ENCODE data around the gene CSAD. TPM values are rescaled to one million over a fixed set of nuclear protein-coding genes. Genes with fewer than 3 reads are reported as not detected.

CSAD gene
- total RNA-seq, 1 experiment from 2014 or later = 11.5 TPM

DNA sequence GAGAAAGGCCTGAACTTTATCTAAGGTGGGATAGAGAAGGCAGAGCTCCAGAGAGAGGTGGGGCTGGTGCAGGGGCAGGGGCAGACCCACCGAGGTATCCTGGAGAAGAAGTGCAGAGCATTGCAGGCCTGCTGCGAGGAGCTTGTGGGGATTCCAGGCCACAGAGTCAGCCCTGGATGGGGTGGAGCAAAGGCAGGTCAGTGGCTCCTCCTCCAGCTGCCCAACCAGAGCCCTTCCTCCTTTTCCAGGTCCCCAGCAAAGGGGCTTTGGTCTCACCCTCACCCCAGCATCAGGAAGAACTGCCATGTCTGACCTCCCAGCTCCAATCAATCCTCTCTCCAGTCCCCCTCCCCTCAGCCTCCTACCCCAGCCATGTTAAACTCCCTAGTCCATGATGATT is 20.1 kb downstream of the CSAD start (continued):
- TF ChIP-seq, protein P1, sequence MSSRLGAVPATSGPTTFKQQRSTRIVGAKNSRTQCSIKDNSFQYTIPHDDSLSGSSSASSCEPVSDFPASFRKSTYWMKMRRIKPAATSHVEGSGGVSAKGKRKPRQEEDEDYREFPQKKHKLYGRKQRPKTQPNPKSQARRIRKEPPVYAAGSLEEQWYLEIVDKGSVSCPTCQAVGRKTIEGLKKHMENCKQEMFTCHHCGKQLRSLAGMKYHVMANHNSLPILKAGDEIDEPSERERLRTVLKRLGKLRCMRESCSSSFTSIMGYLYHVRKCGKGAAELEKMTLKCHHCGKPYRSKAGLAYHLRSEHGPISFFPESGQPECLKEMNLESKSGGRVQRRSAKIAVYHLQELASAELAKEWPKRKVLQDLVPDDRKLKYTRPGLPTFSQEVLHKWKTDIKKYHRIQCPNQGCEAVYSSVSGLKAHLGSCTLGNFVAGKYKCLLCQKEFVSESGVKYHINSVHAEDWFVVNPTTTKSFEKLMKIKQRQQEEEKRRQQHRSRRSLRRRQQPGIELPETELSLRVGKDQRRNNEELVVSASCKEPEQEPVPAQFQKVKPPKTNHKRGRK (CRISPR knock-in tag; IDR thresholded peaks at IDR 0.05; ENCODE audit: borderline replicate concordance) = no peak
- TF ChIP-seq CREB1 (CRISPR knock-in tag; IDR thresholded peaks at IDR 0.05) (no peak), TEAD1 (CRISPR knock-in tag; IDR thresholded peaks at IDR 0.05) (no peak), ZNF671 (CRISPR knock-in tag; IDR thresholded peaks at IDR 0.05) (no peak), ZNF121 (CRISPR knock-in tag; IDR thresholded peaks at IDR 0.05) (no peak), ZNF416 (CRISPR knock-in tag; IDR thresholded peaks at IDR 0.05) (no peak), GTF2I (CRISPR knock-in tag; conservative IDR thresholded peaks at IDR 0.05) (no peak)
- TF ChIP-seq, protein P2, sequence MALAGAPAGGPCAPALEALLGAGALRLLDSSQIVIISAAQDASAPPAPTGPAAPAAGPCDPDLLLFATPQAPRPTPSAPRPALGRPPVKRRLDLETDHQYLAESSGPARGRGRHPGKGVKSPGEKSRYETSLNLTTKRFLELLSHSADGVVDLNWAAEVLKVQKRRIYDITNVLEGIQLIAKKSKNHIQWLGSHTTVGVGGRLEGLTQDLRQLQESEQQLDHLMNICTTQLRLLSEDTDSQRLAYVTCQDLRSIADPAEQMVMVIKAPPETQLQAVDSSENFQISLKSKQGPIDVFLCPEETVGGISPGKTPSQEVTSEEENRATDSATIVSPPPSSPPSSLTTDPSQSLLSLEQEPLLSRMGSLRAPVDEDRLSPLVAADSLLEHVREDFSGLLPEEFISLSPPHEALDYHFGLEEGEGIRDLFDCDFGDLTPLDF (CRISPR knock-in tag; IDR thresholded peaks at IDR 0.05) = no peak
- TF ChIP-seq, protein P3, sequence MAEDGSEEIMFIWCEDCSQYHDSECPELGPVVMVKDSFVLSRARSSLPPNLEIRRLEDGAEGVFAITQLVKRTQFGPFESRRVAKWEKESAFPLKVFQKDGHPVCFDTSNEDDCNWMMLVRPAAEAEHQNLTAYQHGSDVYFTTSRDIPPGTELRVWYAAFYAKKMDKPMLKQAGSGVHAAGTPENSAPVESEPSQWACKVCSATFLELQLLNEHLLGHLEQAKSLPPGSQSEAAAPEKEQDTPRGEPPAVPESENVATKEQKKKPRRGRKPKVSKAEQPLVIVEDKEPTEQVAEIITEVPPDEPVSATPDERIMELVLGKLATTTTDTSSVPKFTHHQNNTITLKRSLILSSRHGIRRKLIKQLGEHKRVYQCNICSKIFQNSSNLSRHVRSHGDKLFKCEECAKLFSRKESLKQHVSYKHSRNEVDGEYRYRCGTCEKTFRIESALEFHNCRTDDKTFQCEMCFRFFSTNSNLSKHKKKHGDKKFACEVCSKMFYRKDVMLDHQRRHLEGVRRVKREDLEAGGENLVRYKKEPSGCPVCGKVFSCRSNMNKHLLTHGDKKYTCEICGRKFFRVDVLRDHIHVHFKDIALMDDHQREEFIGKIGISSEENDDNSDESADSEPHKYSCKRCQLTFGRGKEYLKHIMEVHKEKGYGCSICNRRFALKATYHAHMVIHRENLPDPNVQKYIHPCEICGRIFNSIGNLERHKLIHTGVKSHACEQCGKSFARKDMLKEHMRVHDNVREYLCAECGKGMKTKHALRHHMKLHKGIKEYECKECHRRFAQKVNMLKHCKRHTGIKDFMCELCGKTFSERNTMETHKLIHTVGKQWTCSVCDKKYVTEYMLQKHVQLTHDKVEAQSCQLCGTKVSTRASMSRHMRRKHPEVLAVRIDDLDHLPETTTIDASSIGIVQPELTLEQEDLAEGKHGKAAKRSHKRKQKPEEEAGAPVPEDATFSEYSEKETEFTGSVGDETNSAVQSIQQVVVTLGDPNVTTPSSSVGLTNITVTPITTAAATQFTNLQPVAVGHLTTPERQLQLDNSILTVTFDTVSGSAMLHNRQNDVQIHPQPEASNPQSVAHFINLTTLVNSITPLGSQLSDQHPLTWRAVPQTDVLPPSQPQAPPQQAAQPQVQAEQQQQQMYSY (CRISPR knock-in tag; IDR thresholded peaks at IDR 0.05) = no peak

DNA sequence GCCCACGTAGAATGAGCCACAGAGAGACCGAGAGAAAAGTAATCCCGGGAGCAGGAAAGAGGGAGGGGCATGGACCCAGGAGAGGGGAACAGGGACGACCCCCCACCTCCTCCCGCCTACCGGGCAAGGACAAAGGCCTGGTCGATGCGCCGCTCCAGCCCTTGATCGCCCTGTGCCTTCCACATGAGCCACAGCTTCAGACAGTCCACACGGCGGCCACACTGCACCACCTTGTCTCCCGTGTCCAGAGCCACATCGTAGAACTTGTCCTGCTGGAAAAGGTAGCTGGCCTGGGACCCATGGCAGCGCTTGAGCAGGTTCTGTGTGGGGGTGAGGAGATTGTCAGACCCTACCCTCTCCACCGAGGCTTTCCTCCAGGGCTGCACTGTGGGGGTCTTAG is 20.7 kb downstream of the CSAD start:
- Mint-ChIP-seq H3K36me3 (no peaks in the 10 kb centered on the region), H3K4me3 (no peak overlapping the region), H3K9me3 (no peaks in the 10 kb centered on the region), H3K27me3 (ENCODE audit: low read depth) (peaks cover 63% of the 10 kb centered on the region), H3K4me1 (peaks cover 5% of the 10 kb centered on the region), H3K27ac (no peak overlapping the region)
- ChIA-PET POLR2A (interaction anchor here (0.9 kb wide), 2 partner anchors 15 to 135 kb away, joined by 3 read pairs; partner anchors contain the start of gene PFDN5), CTCF (interaction anchor here (0.5 to 5.7 kb wide), 54 partner anchors 10 to 1004 kb away, joined by 3 to 106 read pairs (median 7); partner anchors contain the start of genes AAAS, CSAD, ESPL1 and IGFBP6)
- no peak for DNase-seq (ENCODE audit: low spot score)
- TF ChIP-seq NR2C2 (CRISPR knock-in tag; IDR thresholded peaks at IDR 0.05) = 0 out of 2 replicates have a peak, but pooled peaks have one; percentile 31
- TF ChIP-seq, protein P4, sequence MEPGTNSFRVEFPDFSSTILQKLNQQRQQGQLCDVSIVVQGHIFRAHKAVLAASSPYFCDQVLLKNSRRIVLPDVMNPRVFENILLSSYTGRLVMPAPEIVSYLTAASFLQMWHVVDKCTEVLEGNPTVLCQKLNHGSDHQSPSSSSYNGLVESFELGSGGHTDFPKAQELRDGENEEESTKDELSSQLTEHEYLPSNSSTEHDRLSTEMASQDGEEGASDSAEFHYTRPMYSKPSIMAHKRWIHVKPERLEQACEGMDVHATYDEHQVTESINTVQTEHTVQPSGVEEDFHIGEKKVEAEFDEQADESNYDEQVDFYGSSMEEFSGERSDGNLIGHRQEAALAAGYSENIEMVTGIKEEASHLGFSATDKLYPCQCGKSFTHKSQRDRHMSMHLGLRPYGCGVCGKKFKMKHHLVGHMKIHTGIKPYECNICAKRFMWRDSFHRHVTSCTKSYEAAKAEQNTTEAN (CRISPR knock-in tag; IDR thresholded peaks at IDR 0.05) = no peak
- peak; percentile 13 for ATAC-seq

DNA sequence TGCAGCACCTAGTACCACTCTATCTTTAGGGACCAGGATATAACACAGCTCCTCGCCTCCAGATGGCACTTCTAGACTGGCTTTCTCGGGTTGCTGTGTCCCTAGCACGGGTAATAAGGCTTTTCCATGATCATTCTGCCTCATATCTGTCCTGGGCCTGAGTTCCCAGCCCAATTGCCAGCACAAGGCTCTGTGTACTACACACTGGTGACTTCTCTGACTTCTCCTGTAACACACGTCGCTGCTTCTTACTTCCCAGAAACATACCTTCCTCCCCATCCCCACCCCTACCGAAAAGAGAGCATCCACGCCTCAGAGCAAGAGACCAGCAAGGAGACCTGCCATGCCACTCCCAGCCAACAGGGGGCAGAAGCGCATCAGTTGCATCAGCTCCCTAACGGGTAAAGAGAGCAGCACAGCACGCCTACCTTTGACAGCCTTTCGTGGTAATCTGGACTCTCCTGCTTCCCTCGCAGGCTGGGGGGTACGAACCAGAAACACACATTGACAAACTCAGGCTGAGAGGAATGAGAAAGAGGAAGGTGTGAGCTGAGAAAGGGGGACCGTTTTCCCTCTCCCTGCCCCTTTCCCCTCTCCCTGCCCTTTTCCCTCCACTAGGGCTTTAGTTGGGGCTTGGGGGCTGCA is 21.4 kb downstream of the CSAD start:
- DNase-seq (ENCODE audit: low spot score) (peak; percentile 95), ATAC-seq (peak; percentile 95)
- Mint-ChIP-seq H3K36me3 (no peaks in the 10 kb centered on the region), H3K4me3 (peak overlapping the region; percentile 50), H3K4me1 (peaks cover 5% of the 10 kb centered on the region), H3K9me3 (no peaks in the 10 kb centered on the region), H3K27ac (no peak overlapping the region), H3K27me3 (ENCODE audit: low read depth) (peaks cover 63% of the 10 kb centered on the region)
- ChIA-PET POLR2A (interaction anchor here (0.5 to 0.9 kb wide), 2 partner anchors 136 to 311 kb away, joined by 3 to 11 read pairs; partner anchors contain the start of gene PFDN5), CTCF (interaction anchor here (0.5 to 5.7 kb wide), 68 partner anchors 8 to 1003 kb away, joined by 3 to 106 read pairs (median 5); partner anchors contain the start of genes AAAS, CSAD, ESPL1 and IGFBP6)
- TF ChIP-seq SP1 (CRISPR knock-in tag; conservative IDR thresholded peaks at IDR 0.05) (0 out of 2 replicates have a peak, but pooled peaks have one; percentile 31), GABPB1 (CRISPR knock-in tag; IDR thresholded peaks at IDR 0.05) (peak; percentile 98), TEAD1 (CRISPR knock-in tag; IDR thresholded peaks at IDR 0.05) (no peak), EMX1 (CRISPR knock-in tag; IDR thresholded peaks at IDR 0.05) (no peak)
- TF ChIP-seq, protein P5, sequence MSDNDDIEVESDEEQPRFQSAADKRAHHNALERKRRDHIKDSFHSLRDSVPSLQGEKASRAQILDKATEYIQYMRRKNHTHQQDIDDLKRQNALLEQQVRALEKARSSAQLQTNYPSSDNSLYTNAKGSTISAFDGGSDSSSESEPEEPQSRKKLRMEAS (CRISPR knock-in tag; IDR thresholded peaks at IDR 0.05) = peak; percentile 77; the same call in 1 of the 2 replicates
- TF ChIP-seq, protein P6, sequence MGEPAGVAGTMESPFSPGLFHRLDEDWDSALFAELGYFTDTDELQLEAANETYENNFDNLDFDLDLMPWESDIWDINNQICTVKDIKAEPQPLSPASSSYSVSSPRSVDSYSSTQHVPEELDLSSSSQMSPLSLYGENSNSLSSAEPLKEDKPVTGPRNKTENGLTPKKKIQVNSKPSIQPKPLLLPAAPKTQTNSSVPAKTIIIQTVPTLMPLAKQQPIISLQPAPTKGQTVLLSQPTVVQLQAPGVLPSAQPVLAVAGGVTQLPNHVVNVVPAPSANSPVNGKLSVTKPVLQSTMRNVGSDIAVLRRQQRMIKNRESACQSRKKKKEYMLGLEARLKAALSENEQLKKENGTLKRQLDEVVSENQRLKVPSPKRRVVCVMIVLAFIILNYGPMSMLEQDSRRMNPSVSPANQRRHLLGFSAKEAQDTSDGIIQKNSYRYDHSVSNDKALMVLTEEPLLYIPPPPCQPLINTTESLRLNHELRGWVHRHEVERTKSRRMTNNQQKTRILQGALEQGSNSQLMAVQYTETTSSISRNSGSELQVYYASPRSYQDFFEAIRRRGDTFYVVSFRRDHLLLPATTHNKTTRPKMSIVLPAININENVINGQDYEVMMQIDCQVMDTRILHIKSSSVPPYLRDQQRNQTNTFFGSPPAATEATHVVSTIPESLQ (CRISPR knock-in tag; IDR thresholded peaks at IDR 0.05) = no peak
- TF ChIP-seq, protein P7, sequence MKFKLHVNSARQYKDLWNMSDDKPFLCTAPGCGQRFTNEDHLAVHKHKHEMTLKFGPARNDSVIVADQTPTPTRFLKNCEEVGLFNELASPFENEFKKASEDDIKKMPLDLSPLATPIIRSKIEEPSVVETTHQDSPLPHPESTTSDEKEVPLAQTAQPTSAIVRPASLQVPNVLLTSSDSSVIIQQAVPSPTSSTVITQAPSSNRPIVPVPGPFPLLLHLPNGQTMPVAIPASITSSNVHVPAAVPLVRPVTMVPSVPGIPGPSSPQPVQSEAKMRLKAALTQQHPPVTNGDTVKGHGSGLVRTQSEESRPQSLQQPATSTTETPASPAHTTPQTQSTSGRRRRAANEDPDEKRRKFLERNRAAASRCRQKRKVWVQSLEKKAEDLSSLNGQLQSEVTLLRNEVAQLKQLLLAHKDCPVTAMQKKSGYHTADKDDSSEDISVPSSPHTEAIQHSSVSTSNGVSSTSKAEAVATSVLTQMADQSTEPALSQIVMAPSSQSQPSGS (CRISPR knock-in tag; IDR thresholded peaks at IDR 0.05; ENCODE audit: borderline replicate concordance, low read depth) = no peak

All from WTC11 (cell line).